ENCODE results near the gene SEC24B. TPM values are rescaled to one million over a fixed set of nuclear protein-coding genes. Genes with fewer than 3 reads are reported as not detected.

Gene SEC24B
- total and polyA plus RNA-seq, 12 donors = 8.4 to 49.3 (median 29.8) TPM

DNA sequence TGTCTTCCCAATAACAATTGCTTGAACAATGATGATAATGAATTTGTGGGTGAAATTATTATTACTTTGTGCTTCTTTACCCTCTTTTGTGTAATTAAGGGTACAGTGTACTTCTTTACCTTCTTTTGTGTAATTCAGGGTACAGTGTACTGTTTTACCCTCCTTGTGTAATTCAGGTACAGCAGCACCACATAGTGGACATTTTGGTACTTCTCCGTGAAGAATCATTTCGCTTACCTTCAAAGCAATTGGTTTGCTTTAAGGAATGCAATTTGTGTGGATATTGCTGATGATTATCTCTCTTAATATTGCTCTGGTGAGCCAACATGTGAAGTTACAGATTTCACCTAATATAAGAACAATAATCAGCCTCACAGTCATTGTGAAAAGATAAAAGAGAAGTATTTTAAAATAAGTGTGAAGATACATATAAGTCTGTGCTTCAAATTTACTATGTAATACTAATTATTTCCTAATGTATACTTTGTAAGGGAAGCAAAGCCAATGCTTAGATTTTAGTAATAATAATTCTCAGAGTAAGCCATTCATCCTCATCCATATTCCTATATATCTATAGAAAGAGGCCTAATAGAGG is 27.2 kb upstream of the SEC24B start:
- Histone ChIP-seq H3K27ac (no peak overlapping the region), H3K4me1 (replicated peaks in 1 of 2) (no peaks in the 10 kb centered on the region), H3K27me3 (no peaks in the 10 kb centered on the region), H3K36me3 (replicated peaks in 1 of 2) (no peaks in the 10 kb centered on the region), H3K9me3 (replicated peaks in 1 of 3) (no peaks in the 10 kb centered on the region), H3K4me3 (no peak overlapping the region)
- peak in 4 of 7 donors; percentile 30 to 42 (median 37) for DNase-seq
- intact Hi-C loops (cut with DNase I) = loop anchor here (5.0 to 10.0 kb wide), 2 partner anchors 574 to 722 kb away; no protein-coding TSS in a partner anchor
- 3 to 9% (median 7%) methylated on average over 2 of the region's 2 CpGs for WGBS, 4 donors
- TF ChIP-seq, protein P1, sequence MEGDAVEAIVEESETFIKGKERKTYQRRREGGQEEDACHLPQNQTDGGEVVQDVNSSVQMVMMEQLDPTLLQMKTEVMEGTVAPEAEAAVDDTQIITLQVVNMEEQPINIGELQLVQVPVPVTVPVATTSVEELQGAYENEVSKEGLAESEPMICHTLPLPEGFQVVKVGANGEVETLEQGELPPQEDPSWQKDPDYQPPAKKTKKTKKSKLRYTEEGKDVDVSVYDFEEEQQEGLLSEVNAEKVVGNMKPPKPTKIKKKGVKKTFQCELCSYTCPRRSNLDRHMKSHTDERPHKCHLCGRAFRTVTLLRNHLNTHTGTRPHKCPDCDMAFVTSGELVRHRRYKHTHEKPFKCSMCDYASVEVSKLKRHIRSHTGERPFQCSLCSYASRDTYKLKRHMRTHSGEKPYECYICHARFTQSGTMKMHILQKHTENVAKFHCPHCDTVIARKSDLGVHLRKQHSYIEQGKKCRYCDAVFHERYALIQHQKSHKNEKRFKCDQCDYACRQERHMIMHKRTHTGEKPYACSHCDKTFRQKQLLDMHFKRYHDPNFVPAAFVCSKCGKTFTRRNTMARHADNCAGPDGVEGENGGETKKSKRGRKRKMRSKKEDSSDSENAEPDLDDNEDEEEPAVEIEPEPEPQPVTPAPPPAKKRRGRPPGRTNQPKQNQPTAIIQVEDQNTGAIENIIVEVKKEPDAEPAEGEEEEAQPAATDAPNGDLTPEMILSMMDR (IDR thresholded peaks at IDR 0.05) = peak; percentile 49 to 76 (median 68)
- no peak for TF ChIP-seq POLR2A (IDR thresholded peaks at IDR 0.05)

DNA sequence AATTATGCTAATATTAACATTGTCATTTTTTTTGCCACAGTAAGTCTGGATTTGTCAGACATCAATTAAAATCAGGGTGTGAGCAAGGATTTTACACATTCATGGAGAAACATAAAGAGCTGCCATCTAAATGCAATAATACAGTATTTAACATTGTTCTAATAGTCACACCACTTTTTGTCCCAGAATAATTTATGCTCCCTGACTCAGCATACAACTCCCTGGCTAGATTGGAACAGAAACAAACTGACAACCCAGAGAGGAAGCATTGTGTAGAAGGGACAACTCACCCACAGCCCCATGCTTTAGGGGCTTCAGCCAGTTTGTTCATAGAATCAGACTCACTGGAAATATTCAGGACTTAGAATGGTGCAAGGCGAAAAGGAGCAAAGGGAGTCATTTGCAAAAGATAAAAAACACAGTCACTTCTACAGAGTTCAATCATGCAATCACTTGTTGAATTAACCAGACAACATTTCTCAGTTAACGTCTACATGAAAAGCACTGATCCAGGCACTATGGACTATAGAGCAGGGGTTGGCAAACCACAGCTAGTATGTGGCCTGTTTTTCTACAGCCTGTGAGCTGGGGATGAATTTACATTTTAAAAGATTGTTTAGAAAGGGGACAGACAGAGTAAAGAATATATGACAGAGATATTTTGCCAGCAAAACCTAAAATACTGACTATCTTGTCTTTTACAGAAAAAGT is 26.4 kb upstream of the SEC24B start:
- intact Hi-C loops (cut with DNase I) = loop anchor here (5.0 to 10.0 kb wide), 2 partner anchors 575 to 722 kb away; no protein-coding TSS in a partner anchor
- WGBS, 4 donors = 69 to 84% (median 80%) methylated on average over 2 of the region's 2 CpGs
- Histone ChIP-seq H3K4me1 (replicated peaks in 1 of 2) (no peaks in the 10 kb centered on the region), H3K9me3 (replicated peaks in 1 of 3) (no peaks in the 10 kb centered on the region), H3K36me3 (replicated peaks in 1 of 2) (no peaks in the 10 kb centered on the region), H3K4me3 (no peak overlapping the region), H3K27me3 (no peaks in the 10 kb centered on the region), H3K27ac (no peak overlapping the region)
- DNase-seq = no peak
- TF ChIP-seq POLR2A (IDR thresholded peaks at IDR 0.05) = no peak
- TF ChIP-seq, protein P1 (IDR thresholded peaks at IDR 0.05) = no peak

DNA sequence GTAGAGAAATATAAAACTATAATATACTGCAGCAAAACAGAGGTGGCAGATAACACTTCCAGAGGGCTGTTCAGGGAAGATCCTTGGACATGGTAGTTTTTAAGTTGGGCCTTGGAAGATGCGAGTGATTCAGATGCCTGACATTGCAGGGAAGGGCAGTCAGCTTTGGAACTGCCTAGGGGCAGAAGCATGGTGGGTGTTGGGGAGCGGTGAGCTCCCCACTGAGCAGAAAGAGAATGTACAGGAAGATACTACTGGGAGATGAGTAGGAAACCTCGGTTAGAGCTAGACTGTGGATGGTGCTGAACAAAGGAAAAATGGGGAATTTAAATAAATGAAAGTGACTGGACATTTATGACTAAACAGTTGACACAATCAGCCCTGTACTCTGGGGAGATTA is 24.9 kb upstream of the SEC24B start:
- Histone ChIP-seq H3K4me1 (replicated peaks in 1 of 2) (no peaks in the 10 kb centered on the region), H3K27me3 (no peaks in the 10 kb centered on the region), H3K4me3 (no peak overlapping the region), H3K27ac (no peak overlapping the region), H3K9me3 (replicated peaks in 1 of 3) (no peaks in the 10 kb centered on the region), H3K36me3 (replicated peaks in 1 of 2) (no peaks in the 10 kb centered on the region)
- DNase-seq = no peak
- WGBS, 4 donors = 71 to 80% (median 74%) methylated on average over 3 of the region's 3 CpGs
- intact Hi-C loops (cut with DNase I) = loop anchor here (5.0 to 10.0 kb wide), 2 partner anchors 576 to 724 kb away; no protein-coding TSS in a partner anchor
- no peak for TF ChIP-seq POLR2A (IDR thresholded peaks at IDR 0.05)
- TF ChIP-seq, protein P1 (IDR thresholded peaks at IDR 0.05) = no peak

DNA sequence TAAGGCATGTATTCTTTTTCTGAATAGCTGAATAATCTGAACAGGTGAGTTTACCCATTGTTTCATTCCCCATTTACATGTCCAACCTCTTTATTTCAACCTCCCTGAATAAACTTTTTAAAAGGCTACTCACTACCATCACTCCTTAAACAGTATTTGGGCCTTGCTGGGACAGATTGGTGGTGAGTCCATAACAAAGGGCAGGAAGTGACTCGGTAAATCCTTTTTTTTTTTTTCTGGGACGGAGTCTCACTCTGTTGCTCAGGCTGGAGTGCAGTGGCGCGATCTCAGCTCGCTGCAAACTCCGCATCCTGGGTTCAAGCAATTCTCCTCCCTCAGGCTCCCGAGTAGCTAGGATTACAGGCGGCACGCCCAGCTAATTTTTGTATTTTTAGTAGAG is 23.4 kb upstream of the SEC24B start:
- Histone ChIP-seq H3K4me1 (replicated peaks in 1 of 2) (no peaks in the 10 kb centered on the region), H3K27ac (no peak overlapping the region), H3K27me3 (no peaks in the 10 kb centered on the region), H3K36me3 (replicated peaks in 1 of 2) (no peaks in the 10 kb centered on the region), H3K4me3 (no peak overlapping the region), H3K9me3 (replicated peaks in 1 of 3) (no peaks in the 10 kb centered on the region)
- DNase-seq = no peak
- no peak for TF ChIP-seq POLR2A (IDR thresholded peaks at IDR 0.05)
- TF ChIP-seq, protein P1 (IDR thresholded peaks at IDR 0.05) = no peak
- intact Hi-C loops (cut with DNase I) = no loop called here
- 91 to 93% (median 92%) methylated on average over 9 of the region's 9 CpGs for WGBS, 4 donors

All from adrenal gland (tissue), 12 donors.